GM23338 (cell line): ENCODE data around the gene SUN2. TPM values are rescaled to one million over a fixed set of nuclear protein-coding genes. Genes with fewer than 3 reads are reported as not detected.

Experiments
- ATAC-seq: fragments of 200-7000 bp; cut with Tn5 transposase; 3 replicates; pipeline ENCODE4 v1.9.1; 2020
- DNase-seq: peaks from one replicate; pipeline ENCODE4 v3.0.0-alpha.2; 2015; ENCODE audit warnings: low spot score
- H2AFZ ChIP-seq: fragments of 200-600 bp; sonication (generic); 2 replicates; pipeline ENCODE4 v1.8.0; 2016; ENCODE audit warnings: antibody characterized with exemption, mild to moderate bottlenecking, moderate library complexity
- H3F3A ChIP-seq: fragments of 200-600 bp; sonication (generic); replicated peaks from 2 replicates; pipeline ENCODE4 v1.8.0; 2017; ENCODE audit warnings: antibody characterized with exemption, mixed run types, low read depth
- H3K27ac ChIP-seq: fragments of 200-600 bp; sonication (generic); 2 replicates; pipeline ENCODE4 v1.6.1; 2016; ENCODE audit warnings: low read depth
- H3K27me3 ChIP-seq: fragments of 200-600 bp; sonication (generic); 2 replicates; pipeline ENCODE4 v1.8.0; 2016; ENCODE audit warnings: mild to moderate bottlenecking, mixed run types, moderate library complexity; ENCODE audit not compliant: insufficient read depth
- H3K36me3 ChIP-seq: fragments of 200-600 bp; sonication (generic); 2 replicates; pipeline ENCODE4 v1.8.0; 2016; ENCODE audit warnings: mild to moderate bottlenecking; ENCODE audit not compliant: insufficient read depth
- H3K4me1 ChIP-seq: fragments of 200-600 bp; sonication (generic); 2 replicates; pipeline ENCODE4 v1.8.0; 2016; ENCODE audit warnings: mild to moderate bottlenecking, moderate library complexity; ENCODE audit not compliant: insufficient read depth
- H3K4me2 ChIP-seq: fragments of 200-600 bp; sonication (generic); 2 replicates; pipeline ENCODE4 v1.7.1; 2017; ENCODE audit warnings: mixed run types
- H3K4me3 ChIP-seq: fragments of 200-600 bp; sonication (generic); 2 replicates; pipeline ENCODE4 v1.6.1; 2016; ENCODE audit warnings: mixed run types
- H3K79me2 ChIP-seq: fragments of 200-600 bp; sonication (generic); replicated peaks from 2 replicates; pipeline ENCODE4 v1.8.0; 2017; ENCODE audit warnings: mild to moderate bottlenecking; ENCODE audit not compliant: insufficient read depth
- H3K9me2 ChIP-seq: fragments of 200-600 bp; sonication (generic); 2 replicates; pipeline ENCODE4 v1.8.0; 2017; ENCODE audit not compliant: insufficient read depth
- H4K20me1 ChIP-seq: fragments of 200-600 bp; sonication (generic); replicated peaks from 2 replicates; pipeline ENCODE4 v1.8.0; 2017; ENCODE audit warnings: mild to moderate bottlenecking; ENCODE audit not compliant: insufficient read depth
- H3K27ac Mint-ChIP-seq: 2 replicates; pipeline ENCODE4 v1.8.0; 2020; ENCODE audit warnings: inconsistent platforms, mild to moderate bottlenecking, moderate library complexity, mixed read lengths
- H3K27me3 Mint-ChIP-seq: 3 replicates; pipeline ENCODE4 v1.8.0; 2022; ENCODE audit warnings: low read depth, mild to moderate bottlenecking, moderate library complexity, mixed read lengths, inconsistent platforms; ENCODE audit not compliant: insufficient read depth, poor library complexity
- H3K36me3 Mint-ChIP-seq: 3 replicates; pipeline ENCODE4 v1.8.0; 2021; ENCODE audit warnings: low read depth, mild to moderate bottlenecking, inconsistent platforms, moderate library complexity, mixed read lengths
- H3K4me1 Mint-ChIP-seq: 3 replicates; pipeline ENCODE4 v1.8.0; 2020; ENCODE audit warnings: mild to moderate bottlenecking, inconsistent platforms, mixed read lengths
- H3K4me3 Mint-ChIP-seq: 3 replicates; pipeline ENCODE4 v1.8.0; 2021; ENCODE audit warnings: moderate library complexity, mild to moderate bottlenecking, inconsistent platforms, mixed read lengths
- H3K9me3 Mint-ChIP-seq: 3 replicates; pipeline ENCODE4 v1.8.0; 2020; ENCODE audit warnings: moderate library complexity, mild to moderate bottlenecking, inconsistent platforms, mixed read lengths
- EZH2phosphoT487 ChIP-seq: fragments of 200-600 bp; sonication (generic); IDR thresholded peaks from one replicate; pipeline ENCODE4 v1.8.1; 2018; ENCODE audit warnings: antibody characterized with exemption; ENCODE audit not compliant: unreplicated experiment
- JUNB ChIP-seq: IDR thresholded peaks from one replicate; pipeline ENCODE4 v1.6.1; 2016; ENCODE audit warnings: antibody characterized with exemption; ENCODE audit not compliant: unreplicated experiment
- NANOG ChIP-seq: IDR thresholded peaks from 2 replicates; pipeline ENCODE4 v1.6.1; 2016; ENCODE audit warnings: antibody characterized with exemption, borderline replicate concordance
- POLR2AphosphoS5 ChIP-seq: IDR thresholded peaks from 2 replicates; pipeline ENCODE4 v1.6.1; 2016; ENCODE audit warnings: antibody characterized with exemption, low read depth
- polyA plus RNA-seq: library from polyadenylated mRNA; unstranded; fragments of >200 nt; fragmentation: Nextera tagmentation; extraction: Ambion mirVana; gene quantifications from 2 replicates; pipeline ENCODE4 v1.2.1, GENCODE V29; 2016
- total RNA-seq: library from RNA; depleted of rRNA; stranded (reverse); fragments of >200 nt; shearing (Covaris generic); gene quantifications from 2 replicates; pipeline ENCODE4 v1.2.3, GENCODE V29; 2014
- TF ChIP-seq, protein P1 (sequence below): IDR thresholded peaks from one replicate; pipeline ENCODE4 v1.6.1; 2018; ENCODE audit warnings: antibody characterized with exemption; ENCODE audit not compliant: unreplicated experiment
- TF ChIP-seq, protein P2 (sequence below): IDR thresholded peaks from 2 replicates; pipeline ENCODE4 v1.6.1; 2016; ENCODE audit warnings: antibody characterized with exemption
- TF ChIP-seq, protein P3 (sequence below): fragments of 250-450 bp; sonication (Bioruptor Pico); IDR thresholded peaks from 2 replicates; pipeline ENCODE4 v1.5.0; 2020; ENCODE audit warnings: mild to moderate bottlenecking, moderate library complexity

SUN2 gene
- total and polyA plus RNA-seq, 2 experiments from 2014 or later, result 7.2 to 17.6 TPM

DNA sequence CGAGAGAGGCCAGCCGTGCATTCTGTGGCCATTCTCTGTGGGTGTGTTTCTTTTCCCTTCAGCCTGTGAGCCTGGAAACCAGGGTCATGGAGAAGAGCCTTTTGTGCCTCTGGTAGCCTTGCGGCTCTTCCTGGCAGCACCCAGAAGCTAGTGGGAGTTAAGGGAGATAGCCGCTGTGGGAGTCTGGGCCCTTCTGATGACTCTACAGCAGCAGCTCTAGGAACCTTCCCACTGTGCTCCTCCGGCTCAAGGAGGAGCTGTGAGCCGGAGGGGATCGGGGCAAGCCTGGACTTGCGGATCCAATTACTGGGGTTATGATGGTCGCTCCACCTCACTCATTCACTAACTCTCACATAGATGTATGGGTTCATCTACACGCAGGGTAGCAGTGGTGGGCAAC lies 39.5 kb downstream of the SUN2 start (continued):
- TF ChIP-seq, protein P1, sequence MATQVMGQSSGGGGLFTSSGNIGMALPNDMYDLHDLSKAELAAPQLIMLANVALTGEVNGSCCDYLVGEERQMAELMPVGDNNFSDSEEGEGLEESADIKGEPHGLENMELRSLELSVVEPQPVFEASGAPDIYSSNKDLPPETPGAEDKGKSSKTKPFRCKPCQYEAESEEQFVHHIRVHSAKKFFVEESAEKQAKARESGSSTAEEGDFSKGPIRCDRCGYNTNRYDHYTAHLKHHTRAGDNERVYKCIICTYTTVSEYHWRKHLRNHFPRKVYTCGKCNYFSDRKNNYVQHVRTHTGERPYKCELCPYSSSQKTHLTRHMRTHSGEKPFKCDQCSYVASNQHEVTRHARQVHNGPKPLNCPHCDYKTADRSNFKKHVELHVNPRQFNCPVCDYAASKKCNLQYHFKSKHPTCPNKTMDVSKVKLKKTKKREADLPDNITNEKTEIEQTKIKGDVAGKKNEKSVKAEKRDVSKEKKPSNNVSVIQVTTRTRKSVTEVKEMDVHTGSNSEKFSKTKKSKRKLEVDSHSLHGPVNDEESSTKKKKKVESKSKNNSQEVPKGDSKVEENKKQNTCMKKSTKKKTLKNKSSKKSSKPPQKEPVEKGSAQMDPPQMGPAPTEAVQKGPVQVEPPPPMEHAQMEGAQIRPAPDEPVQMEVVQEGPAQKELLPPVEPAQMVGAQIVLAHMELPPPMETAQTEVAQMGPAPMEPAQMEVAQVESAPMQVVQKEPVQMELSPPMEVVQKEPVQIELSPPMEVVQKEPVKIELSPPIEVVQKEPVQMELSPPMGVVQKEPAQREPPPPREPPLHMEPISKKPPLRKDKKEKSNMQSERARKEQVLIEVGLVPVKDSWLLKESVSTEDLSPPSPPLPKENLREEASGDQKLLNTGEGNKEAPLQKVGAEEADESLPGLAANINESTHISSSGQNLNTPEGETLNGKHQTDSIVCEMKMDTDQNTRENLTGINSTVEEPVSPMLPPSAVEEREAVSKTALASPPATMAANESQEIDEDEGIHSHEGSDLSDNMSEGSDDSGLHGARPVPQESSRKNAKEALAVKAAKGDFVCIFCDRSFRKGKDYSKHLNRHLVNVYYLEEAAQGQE, result no peak
- TF ChIP-seq, protein P2, sequence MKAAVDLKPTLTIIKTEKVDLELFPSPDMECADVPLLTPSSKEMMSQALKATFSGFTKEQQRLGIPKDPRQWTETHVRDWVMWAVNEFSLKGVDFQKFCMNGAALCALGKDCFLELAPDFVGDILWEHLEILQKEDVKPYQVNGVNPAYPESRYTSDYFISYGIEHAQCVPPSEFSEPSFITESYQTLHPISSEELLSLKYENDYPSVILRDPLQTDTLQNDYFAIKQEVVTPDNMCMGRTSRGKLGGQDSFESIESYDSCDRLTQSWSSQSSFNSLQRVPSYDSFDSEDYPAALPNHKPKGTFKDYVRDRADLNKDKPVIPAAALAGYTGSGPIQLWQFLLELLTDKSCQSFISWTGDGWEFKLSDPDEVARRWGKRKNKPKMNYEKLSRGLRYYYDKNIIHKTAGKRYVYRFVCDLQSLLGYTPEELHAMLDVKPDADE, result no peak

DNA sequence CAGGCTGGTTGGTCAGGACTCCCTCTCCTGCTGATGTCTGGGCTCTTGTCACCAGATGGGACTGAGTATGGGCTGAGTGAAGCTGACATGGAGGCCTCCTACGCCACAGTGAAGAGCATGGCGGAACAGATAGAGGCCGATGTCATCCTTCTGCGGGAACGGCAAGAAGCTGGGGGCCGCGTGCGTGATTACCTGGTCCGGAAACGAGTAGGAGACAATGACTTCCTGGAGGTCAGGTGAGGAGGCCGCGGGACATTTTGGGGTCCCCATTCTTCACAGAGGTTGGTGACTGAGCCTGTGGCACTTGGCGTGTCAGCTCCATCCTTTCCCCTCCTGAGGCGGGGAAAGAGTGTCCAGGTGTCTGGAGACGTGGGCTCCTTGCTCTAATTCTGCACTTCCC lies 39.9 kb downstream of the SUN2 start:
- TF ChIP-seq NANOG, result no peak
- peaks cover 48% of the 10 kb centered on the region for H4K20me1 ChIP-seq
- no peak overlapping the region for H3K4me2 ChIP-seq
- H3K4me1 ChIP-seq, result peaks cover 31% of the 10 kb centered on the region
- Mint-ChIP-seq H3K9me3 (no peaks in the 10 kb centered on the region), H3K27ac (peak overlapping the region; percentile 54; the same call in 1 of the 2 replicates), H3K27me3 (peaks cover 7% of the 10 kb centered on the region), H3K36me3 (peaks cover 41% of the 10 kb centered on the region), H3K4me3 (no peak overlapping the region), H3K4me1 (peaks cover 41% of the 10 kb centered on the region)
- no peaks in the 10 kb centered on the region for H3K27me3 ChIP-seq
- DNase-seq, result no peak
- H3K9me2 ChIP-seq, result no peaks in the 10 kb centered on the region
- H3K36me3 ChIP-seq, result peaks cover 25% of the 10 kb centered on the region; the same call in 1 of the 2 replicates
- H3K4me3 ChIP-seq, result no peak overlapping the region
- no peak for ATAC-seq
- no peak overlapping the region for H3K27ac ChIP-seq
- no peak overlapping the region for H2AFZ ChIP-seq
- 0 out of 2 replicates have a peak, but pooled peaks cover 4% of the 10 kb centered on the region for H3F3A ChIP-seq
- peaks cover 49% of the 10 kb centered on the region for H3K79me2 ChIP-seq

DNA sequence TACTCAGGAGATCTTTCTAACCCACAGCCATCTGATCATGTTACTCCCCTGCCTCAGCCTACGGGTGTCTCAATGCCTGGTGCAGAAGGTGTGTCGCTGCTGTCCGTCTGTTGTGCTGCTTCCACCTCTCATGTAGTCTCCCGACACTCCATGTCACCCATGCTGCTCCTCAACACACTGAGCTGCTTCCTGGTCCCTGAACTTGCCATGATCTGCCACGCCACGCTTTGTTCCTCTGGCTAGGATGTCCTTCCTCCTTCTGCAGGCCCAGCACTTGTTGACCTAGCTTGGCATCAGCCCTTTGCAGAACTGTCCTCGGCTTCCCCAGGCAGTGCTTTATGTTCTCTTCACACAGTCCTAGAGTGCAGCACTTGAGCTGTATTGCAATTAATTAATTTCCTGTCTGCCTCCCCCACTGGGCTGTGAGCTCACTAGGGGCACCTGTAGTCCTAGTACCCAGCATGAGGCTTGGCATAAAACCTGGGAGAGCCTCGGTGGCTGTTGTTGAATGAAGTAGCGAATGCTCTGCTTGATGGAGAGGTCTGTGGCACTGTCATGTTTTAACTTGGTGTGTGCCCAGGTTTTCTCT lies 40.5 kb downstream of the SUN2 start:
- H3K27ac ChIP-seq, result no peak overlapping the region
- no peak overlapping the region for H3K4me2 ChIP-seq
- H3K9me3 Mint-ChIP-seq, result no peaks in the 10 kb centered on the region
- H3K4me1 Mint-ChIP-seq, result peaks cover 42% of the 10 kb centered on the region
- peaks cover 25% of the 10 kb centered on the region; the same call in 1 of the 2 replicates for H3K36me3 ChIP-seq
- H3K79me2 ChIP-seq, result peaks cover 55% of the 10 kb centered on the region
- H3K36me3 Mint-ChIP-seq, result peaks cover 38% of the 10 kb centered on the region
- peak overlapping the region; percentile 54; the same call in 1 of the 2 replicates for H3K27ac Mint-ChIP-seq
- H3K27me3 Mint-ChIP-seq, result peaks cover 7% of the 10 kb centered on the region
- H3F3A ChIP-seq, result 0 out of 2 replicates have a peak, but pooled peaks cover 4% of the 10 kb centered on the region
- no peaks in the 10 kb centered on the region for H3K9me2 ChIP-seq
- H3K4me3 Mint-ChIP-seq, result no peak overlapping the region; the same call in 2 of the 3 replicates
- H3K4me1 ChIP-seq, result peaks cover 31% of the 10 kb centered on the region
- no peak for ATAC-seq
- H3K4me3 ChIP-seq, result no peak overlapping the region
- no peaks in the 10 kb centered on the region for H3K27me3 ChIP-seq
- no peak overlapping the region for H2AFZ ChIP-seq
- DNase-seq, result no peak
- peaks cover 54% of the 10 kb centered on the region for H4K20me1 ChIP-seq
- TF ChIP-seq NANOG (no peak), POLR2AphosphoS5 (no peak), EZH2phosphoT487 (no peak), JUNB (no peak)
- TF ChIP-seq, protein P3, sequence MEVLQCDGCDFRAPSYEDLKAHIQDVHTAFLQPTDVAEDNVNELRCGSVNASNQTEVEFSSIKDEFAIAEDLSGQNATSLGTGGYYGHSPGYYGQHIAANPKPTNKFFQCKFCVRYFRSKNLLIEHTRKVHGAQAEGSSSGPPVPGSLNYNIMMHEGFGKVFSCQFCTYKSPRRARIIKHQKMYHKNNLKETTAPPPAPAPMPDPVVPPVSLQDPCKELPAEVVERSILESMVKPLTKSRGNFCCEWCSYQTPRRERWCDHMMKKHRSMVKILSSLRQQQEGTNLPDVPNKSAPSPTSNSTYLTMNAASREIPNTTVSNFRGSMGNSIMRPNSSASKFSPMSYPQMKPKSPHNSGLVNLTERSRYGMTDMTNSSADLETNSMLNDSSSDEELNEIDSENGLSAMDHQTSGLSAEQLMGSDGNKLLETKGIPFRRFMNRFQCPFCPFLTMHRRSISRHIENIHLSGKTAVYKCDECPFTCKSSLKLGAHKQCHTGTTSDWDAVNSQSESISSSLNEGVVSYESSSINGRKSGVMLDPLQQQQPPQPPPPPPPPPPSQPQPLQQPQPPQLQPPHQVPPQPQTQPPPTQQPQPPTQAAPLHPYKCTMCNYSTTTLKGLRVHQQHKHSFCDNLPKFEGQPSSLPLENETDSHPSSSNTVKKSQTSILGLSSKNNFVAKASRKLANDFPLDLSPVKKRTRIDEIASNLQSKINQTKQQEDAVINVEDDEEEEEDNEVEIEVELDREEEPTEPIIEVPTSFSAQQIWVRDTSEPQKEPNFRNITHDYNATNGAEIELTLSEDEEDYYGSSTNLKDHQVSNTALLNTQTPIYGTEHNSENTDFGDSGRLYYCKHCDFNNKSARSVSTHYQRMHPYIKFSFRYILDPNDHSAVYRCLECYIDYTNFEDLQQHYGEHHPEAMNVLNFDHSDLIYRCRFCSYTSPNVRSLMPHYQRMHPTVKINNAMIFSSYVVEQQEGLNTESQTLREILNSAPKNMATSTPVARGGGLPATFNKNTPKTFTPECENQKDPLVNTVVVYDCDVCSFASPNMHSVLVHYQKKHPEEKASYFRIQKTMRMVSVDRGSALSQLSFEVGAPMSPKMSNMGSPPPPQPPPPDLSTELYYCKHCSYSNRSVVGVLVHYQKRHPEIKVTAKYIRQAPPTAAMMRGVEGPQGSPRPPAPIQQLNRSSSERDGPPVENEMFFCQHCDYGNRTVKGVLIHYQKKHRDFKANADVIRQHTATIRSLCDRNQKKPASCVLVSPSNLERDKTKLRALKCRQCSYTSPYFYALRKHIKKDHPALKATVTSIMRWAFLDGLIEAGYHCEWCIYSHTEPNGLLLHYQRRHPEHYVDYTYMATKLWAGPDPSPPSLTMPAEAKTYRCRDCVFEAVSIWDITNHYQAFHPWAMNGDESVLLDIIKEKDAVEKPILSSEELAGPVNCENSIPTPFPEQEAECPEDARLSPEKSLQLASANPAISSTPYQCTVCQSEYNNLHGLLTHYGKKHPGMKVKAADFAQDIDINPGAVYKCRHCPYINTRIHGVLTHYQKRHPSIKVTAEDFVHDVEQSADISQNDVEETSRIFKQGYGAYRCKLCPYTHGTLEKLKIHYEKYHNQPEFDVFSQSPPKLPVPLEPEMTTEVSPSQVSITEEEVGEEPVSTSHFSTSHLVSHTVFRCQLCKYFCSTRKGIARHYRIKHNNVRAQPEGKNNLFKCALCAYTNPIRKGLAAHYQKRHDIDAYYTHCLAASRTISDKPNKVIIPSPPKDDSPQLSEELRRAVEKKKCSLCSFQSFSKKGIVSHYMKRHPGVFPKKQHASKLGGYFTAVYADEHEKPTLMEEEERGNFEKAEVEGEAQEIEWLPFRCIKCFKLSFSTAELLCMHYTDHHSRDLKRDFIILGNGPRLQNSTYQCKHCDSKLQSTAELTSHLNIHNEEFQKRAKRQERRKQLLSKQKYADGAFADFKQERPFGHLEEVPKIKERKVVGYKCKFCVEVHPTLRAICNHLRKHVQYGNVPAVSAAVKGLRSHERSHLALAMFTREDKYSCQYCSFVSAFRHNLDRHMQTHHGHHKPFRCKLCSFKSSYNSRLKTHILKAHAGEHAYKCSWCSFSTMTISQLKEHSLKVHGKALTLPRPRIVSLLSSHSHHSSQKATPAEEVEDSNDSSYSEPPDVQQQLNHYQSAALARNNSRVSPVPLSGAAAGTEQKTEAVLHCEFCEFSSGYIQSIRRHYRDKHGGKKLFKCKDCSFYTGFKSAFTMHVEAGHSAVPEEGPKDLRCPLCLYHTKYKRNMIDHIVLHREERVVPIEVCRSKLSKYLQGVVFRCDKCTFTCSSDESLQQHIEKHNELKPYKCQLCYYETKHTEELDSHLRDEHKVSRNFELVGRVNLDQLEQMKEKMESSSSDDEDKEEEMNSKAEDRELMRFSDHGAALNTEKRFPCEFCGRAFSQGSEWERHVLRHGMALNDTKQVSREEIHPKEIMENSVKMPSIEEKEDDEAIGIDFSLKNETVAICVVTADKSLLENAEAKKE (CRISPR knock-in tag), result no peak
- TF ChIP-seq, protein P2, result no peak
